Measurements from ENCODE around the gene GPR42. TPM values are rescaled to one million over a fixed set of nuclear protein-coding genes. Genes with fewer than 3 reads are reported as not detected.

The GPR42 gene
- total RNA-seq, 1 experiment from 2014 or later: not detected

DNA sequence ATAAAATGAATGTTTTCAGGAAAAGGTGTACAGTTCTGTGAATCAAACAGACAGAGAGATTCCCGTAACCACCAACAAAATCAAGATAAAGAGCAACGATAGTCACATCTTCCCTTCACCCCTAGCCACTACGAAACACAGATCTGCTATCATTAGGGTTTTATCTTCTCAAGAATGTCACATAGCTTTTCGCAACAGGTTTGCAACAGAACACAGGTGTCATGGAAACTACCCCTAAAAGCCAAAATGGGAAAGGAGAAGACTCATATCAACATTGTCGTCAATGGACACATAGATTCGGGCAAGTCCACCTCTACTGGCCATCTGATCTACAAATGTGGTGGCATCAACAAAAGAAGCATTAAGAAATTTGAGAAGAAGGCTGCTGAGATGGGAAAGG, 11.1 kb downstream of the GPR42 start:
- TF ChIP-seq, protein P1, sequence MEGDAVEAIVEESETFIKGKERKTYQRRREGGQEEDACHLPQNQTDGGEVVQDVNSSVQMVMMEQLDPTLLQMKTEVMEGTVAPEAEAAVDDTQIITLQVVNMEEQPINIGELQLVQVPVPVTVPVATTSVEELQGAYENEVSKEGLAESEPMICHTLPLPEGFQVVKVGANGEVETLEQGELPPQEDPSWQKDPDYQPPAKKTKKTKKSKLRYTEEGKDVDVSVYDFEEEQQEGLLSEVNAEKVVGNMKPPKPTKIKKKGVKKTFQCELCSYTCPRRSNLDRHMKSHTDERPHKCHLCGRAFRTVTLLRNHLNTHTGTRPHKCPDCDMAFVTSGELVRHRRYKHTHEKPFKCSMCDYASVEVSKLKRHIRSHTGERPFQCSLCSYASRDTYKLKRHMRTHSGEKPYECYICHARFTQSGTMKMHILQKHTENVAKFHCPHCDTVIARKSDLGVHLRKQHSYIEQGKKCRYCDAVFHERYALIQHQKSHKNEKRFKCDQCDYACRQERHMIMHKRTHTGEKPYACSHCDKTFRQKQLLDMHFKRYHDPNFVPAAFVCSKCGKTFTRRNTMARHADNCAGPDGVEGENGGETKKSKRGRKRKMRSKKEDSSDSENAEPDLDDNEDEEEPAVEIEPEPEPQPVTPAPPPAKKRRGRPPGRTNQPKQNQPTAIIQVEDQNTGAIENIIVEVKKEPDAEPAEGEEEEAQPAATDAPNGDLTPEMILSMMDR (IDR thresholded peaks at IDR 0.05; ENCODE audit: insufficient read depth in 1 of 2, low read depth in 1 of 2, low read length in 1 of 2, severe bottlenecking in 1 of 2, unreplicated experiment in 1 of 2): no peak
- Histone ChIP-seq H3K9me3 (peaks cover 31% of the 10 kb centered on the region), H3K4me1 (peaks cover 17% of the 10 kb centered on the region), H3K27me3 (replicated peaks; ENCODE audit: control insufficient read depth, insufficient read depth, low read length) (no peaks in the 10 kb centered on the region), H3K4me3 (ENCODE audit: low read depth, low read length) (no peak overlapping the region), H3K36me3 (ENCODE audit: control insufficient read depth, insufficient read depth, low read length) (no peaks in the 10 kb centered on the region)
- Mint-ChIP-seq H3K4me1 (ENCODE audit: low read depth, unreplicated experiment) (peaks cover 23% of the 10 kb centered on the region), H3K4me3 (ENCODE audit: unreplicated experiment) (no peak overlapping the region), H3K27me3 (ENCODE audit: insufficient read depth, unreplicated experiment) (no peaks in the 10 kb centered on the region), H3K9me3 (ENCODE audit: unreplicated experiment) (peaks cover 37% of the 10 kb centered on the region), H3K36me3 (ENCODE audit: insufficient read depth, unreplicated experiment) (peaks cover 23% of the 10 kb centered on the region), H3K27ac (ENCODE audit: unreplicated experiment) (no peak overlapping the region)
- ChIA-PET POLR2A (no interaction called here), CTCF (no interaction called here)
- no TSS peak for BruUV-seq (replicated peaks)
- intact Hi-C loops (cut with micrococcal nuclease; ENCODE audit: unreplicated experiment): loop anchor here (2.0 kb wide), 1 partner anchor 29 kb away; no protein-coding TSS in a partner anchor
- DNase-seq: no peak

DNA sequence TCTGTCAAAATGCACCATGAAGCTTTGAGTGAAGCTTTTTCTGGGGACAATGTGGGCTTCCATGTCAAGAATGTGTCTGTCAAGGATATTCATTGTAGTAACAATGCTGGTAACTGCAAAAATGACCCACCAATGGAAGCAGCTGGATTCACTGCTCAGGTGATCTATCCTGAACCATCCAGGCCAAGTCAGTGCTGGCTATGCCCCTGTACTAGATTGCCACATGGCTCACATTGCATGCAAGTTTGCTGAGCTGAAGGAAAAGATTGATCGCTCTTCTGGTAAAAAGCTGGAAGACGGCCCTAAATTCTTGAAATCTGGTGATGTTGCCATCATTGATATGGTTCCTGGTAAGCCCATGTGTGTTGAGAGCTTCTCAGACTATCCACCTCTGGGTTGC, 12.7 kb downstream of the GPR42 start:
- intact Hi-C loops (cut with micrococcal nuclease; ENCODE audit: unreplicated experiment): no loop called here

DNA sequence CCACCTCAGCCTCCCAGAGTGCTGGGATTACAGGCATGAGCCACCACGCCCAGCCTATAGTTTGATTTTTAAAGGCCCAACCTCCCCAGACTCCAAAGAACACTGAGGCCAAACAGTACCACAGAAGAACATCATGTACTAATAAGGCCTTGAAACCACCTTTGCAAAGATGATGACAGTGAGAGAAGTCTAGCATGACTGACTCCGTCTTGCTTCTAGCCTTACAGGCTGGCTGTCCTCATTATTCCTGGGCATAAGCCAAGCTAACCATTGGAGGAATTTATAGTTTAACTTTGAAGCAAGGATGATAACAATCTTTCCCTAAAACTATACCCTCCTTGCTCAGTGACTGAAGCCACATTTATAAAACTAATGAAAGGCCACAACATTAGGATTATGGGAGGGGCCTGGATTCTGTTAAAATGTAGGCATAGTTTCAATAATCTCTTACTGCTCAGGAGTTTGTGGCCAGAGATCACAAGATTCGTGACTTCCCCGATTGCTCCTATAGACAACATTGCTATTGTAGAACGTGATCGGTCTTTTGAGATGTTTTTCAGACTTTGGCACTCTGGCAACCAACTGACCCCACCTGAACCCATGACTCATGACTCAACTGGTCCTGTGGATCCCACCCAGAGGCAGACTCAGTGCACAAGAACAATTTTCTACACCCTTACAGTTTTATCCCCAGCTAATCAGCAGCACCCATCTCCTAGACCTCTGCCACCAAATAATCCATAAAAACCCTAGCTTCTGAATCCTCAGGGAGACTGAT, 17.6 kb downstream of the GPR42 start:
- H3K9me3 Mint-ChIP-seq (ENCODE audit: unreplicated experiment): peaks cover 19% of the 10 kb centered on the region

More for the DNA sequence above, 12.7 kb downstream of the GPR42 start:
- H3K4me1 ChIP-seq: peaks cover 17% of the 10 kb centered on the region
- Mint-ChIP-seq H3K27me3 (ENCODE audit: insufficient read depth, unreplicated experiment) (no peaks in the 10 kb centered on the region), H3K9me3 (ENCODE audit: unreplicated experiment) (peaks cover 28% of the 10 kb centered on the region), H3K4me3 (ENCODE audit: unreplicated experiment) (no peak overlapping the region), H3K4me1 (ENCODE audit: low read depth, unreplicated experiment) (peaks cover 23% of the 10 kb centered on the region), H3K36me3 (ENCODE audit: insufficient read depth, unreplicated experiment) (peaks cover 17% of the 10 kb centered on the region), H3K27ac (ENCODE audit: unreplicated experiment) (no peak overlapping the region)
- CTCF ChIA-PET: no interaction called here
- no peaks in the 10 kb centered on the region for H3K36me3 ChIP-seq (ENCODE audit: control insufficient read depth, insufficient read depth, low read length)
- BruUV-seq (replicated peaks): no TSS peak
- no peak for DNase-seq
- TF ChIP-seq, protein P1 (IDR thresholded peaks at IDR 0.05; ENCODE audit: insufficient read depth in 1 of 2, low read depth in 1 of 2, low read length in 1 of 2, severe bottlenecking in 1 of 2, unreplicated experiment in 1 of 2): no peak
- peaks cover 46% of the 10 kb centered on the region for H3K9me3 ChIP-seq
- H3K4me3 ChIP-seq (ENCODE audit: low read depth, low read length): no peak overlapping the region
- POLR2A ChIA-PET: no interaction called here
- H3K27me3 ChIP-seq (replicated peaks; ENCODE audit: control insufficient read depth, insufficient read depth, low read length): no peaks in the 10 kb centered on the region

More for the DNA sequence above, 17.6 kb downstream of the GPR42 start:
- H3K4me1 ChIP-seq: no peaks in the 10 kb centered on the region
- POLR2A ChIA-PET: no interaction called here
- BruUV-seq (replicated peaks): no TSS peak
- H3K4me3 Mint-ChIP-seq (ENCODE audit: unreplicated experiment): no peak overlapping the region
- no peaks in the 10 kb centered on the region for H3K27me3 Mint-ChIP-seq (ENCODE audit: insufficient read depth, unreplicated experiment)
- intact Hi-C loops (cut with micrococcal nuclease; ENCODE audit: unreplicated experiment): no loop called here
- no peaks in the 10 kb centered on the region for H3K4me1 Mint-ChIP-seq (ENCODE audit: low read depth, unreplicated experiment)
- peaks cover 7% of the 10 kb centered on the region for H3K36me3 Mint-ChIP-seq (ENCODE audit: insufficient read depth, unreplicated experiment)
- H3K36me3 ChIP-seq (ENCODE audit: control insufficient read depth, insufficient read depth, low read length): no peaks in the 10 kb centered on the region
- H3K9me3 ChIP-seq: peaks cover 44% of the 10 kb centered on the region
- no peak for DNase-seq
- TF ChIP-seq, protein P1 (IDR thresholded peaks at IDR 0.05; ENCODE audit: insufficient read depth in 1 of 2, low read depth in 1 of 2, low read length in 1 of 2, severe bottlenecking in 1 of 2, unreplicated experiment in 1 of 2): no peak
- H3K27ac Mint-ChIP-seq (ENCODE audit: unreplicated experiment): no peak overlapping the region
- H3K27me3 ChIP-seq (replicated peaks; ENCODE audit: control insufficient read depth, insufficient read depth, low read length): no peaks in the 10 kb centered on the region
- CTCF ChIA-PET: no interaction called here
- H3K4me3 ChIP-seq (ENCODE audit: low read depth, low read length): no peak overlapping the region

Data from Caco-2 (cell line).